NCI-H774 (cell line): ENCODE data around the gene GABRD.

ENCODE experiments used
- DNase-seq: peaks from one replicate; lab custom pipeline; 2025; lab: John Stamatoyannopoulos, UW

Gene GABRD

DNA sequence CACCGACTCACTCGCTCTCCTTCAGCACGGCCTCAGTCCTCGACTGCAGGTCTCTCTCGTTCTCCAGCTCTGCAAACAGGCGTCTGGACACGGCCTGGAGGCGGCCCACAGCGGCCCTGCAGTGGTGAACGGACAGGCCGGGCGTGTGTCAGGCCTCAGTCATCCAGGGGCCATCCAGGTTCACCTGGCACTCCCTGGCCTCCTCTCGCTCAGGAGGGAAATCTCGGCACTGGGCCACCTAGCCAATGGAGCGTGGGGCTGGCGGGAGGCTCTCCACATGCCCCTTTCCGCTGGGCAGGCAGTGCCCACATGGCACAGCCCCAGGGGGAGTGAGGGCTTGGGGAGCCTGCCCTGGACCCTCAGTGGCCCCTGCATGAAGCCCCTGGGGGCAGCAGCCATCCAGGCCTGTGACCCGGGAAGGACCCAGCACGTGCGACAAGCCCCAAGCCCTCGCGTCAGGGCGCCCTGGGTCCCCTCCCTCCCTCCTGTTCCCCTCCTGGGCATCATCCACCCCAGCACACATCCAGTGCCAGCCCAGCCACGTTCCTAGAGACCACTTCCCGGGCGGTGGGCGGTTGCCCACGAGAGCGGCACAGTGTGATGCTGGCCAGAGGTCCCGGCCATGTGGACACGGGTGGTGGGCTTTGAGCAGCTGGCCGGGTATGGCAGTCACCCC, 33.6 kb upstream of the GABRD start:
- no peak for DNase-seq

DNA sequence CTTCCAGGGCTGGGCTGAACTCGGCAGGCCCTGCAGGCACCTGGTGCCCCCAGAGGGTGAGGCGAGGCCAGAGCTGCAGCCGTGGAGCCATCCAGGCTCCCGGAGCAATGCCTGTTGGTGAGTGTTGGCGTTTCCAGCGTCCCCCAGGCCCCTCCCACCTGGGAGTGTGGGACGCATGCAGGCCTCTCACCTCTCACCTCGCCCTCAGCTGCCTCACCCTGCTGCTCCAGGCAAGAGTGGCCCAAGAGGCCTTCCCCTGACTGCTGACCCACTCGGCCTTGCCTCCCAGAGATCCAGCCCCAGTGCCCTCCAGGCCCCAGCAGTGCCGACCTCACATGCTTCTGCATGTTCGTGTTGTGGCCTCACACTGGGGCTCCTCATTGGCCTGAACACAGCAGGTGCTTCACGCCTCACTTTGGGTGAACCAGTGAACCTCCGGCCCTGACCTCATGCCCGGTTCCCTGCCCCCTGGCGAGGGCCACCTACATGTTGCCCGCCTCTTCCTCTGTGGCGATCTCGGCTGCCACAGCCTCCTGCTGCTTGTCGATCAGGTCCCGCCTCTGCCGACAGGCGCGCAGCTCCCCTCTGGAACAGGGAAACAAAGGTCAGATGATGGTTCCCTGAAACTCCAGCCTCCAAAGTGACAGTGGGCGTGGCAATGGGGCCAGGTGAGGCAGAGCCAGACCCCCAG, 32.5 kb upstream of the GABRD start:
- no peak for DNase-seq

DNA sequence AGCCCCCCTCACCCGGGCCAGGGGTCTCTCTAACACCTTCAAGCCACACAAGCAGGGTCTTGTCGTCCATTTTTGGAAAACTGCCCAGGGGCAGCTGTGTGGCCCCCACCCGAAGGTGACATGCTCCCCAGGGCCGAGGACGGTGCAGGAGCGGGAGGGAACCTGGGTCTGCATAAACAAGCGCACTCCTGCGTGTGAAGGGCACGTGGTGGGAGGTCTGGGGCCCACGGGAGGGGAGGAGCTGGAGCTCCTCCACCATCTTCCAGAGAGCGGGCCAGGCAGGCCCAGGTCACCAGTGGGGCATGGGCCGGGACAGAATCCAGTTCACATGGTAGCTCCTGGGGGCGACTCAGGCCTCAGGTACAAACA, 32.0 kb upstream of the GABRD start:
- no peak for DNase-seq

DNA sequence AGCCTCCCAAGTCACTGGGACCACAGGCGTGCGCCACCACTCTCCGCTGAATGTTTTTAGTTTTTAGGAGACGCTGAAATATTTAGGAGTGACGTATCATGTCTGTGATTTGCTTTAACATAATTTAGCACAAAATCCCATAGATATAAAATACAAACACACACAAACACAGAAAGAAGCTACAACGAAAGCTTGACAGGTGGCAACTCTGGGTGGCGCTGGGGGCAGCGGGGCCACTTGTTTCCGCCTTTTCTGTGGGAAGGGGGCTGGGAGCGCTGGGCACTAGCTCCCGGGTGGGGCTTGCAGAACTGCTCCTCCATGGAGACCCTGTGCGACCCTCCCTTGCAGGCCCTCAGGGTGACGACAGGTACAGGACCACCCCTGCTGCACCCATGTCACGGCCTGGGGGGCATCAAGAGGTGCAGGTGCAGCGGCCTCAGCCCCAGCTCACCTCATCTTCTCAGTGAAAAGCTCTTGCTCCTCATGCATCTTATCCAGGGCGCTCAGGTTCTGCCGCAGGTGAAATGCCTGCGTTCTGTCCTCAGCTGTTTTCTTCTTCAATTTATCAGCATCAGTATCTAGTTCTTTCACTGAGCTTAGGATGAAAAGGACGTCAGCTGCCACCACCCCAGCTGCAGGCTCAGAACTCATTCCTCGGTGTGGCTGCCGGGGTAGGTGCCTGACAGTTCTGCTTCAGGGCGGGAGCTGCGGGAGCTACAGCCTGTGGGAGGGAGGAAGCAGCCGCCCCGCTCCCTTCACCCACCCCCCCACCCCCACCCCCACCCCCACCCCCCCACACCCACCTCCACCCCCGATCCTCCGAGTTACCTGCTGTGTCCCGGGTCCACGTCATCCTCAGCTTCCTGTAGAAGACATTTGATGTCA, 30.8 kb upstream of the GABRD start:
- no peak for DNase-seq

DNA sequence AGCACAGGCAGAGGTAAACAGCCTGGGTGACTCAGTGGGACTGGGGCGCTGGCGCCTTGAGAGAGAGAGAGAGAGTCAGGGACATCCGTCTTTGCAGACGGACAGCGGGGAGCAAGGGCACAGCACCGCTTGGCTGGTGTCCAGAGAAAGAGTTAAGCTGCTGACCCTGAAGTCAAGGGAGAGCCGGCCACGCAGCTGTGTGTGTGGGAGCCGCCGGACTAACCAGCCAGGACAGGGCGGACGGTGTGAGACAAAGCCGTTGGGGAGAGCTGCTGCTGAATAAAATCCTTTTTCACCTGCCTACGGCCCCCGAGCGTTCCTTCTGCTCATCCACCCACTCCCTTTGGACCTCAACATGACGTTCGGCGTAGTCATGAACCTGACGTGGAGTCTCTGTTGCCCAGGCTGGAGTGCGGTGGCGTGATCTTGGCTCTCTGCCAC, 30.0 kb upstream of the GABRD start:
- no peak for DNase-seq

DNA sequence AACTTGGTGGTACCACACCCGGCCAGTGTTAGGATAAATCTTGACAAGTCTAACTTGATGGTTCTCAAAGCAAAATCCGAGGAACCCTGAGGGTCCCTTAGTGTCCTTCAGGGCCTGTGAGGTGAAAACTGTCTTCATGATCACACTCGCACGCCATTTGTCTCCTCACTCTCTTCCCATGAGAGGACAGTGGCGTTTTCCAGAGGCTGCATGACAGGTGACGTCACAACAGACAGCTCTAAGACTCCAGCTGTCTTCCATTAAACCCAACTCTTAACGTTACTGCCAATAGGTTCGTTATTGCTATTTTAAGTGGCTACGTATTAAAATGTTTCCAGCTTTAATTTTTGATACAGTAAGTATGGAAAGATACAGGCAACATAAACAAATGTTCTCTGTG, 29.4 kb upstream of the GABRD start:
- no peak for DNase-seq

DNA sequence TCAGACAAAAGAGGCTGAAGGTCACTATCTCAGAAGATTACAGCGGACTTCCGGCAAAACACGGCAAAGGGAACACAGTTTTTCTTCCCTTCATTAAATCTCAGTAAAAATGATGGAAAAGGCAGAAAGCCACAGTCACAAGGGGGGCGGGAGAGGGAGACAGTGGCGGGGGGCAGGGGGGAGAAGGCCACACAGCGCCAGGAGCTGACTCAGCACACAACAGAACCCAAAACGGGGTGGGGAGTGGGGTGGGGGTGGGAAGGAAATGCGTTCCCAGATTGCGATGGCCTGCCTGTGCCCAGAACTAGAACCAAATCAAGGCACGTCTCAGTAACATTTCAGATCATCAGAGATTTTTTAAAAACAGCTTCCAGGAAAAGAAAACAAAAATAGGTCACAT, 28.9 kb upstream of the GABRD start:
- no peak for DNase-seq

DNA sequence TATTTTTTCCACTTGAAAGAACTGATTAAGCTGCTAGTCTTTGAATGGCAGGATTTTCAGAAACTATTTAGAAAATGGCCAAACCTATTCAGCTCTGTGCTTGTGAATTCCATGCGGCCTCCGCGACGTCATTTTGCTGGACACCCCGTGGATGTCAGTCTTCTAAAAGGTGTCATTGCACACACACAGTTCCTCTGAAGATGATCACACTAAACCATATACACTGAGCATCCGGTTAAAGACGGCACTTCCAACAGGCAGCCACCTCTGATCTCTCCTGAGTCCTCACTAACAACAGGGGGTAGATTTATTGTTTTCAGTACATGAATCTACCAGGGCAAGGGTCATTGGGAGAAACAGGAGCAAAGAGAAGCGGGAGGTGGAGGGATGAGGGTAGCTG, 24.6 kb upstream of the GABRD start:
- no peak for DNase-seq

DNA sequence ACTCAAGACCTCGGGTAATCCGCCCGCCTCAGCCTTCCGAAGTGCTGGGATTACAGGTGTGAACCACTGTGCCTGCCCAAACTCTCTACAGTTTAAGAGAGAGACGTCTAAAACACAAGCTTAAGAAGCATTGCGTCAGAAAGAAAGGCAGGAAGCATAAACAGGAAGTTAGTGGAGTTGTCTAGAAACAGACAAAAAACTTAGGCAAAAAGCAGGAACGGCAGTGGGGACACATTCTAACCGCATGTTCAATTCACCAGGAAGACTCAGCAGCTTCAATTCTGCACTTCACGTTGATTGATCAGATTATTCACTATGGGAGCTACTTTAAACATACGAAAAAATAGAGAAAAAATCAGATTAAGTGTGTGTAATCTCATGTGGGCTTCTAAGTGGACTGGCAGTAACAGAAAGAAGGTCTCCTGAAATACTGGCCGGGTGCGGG, 22.9 kb upstream of the GABRD start:
- no peak for DNase-seq

DNA sequence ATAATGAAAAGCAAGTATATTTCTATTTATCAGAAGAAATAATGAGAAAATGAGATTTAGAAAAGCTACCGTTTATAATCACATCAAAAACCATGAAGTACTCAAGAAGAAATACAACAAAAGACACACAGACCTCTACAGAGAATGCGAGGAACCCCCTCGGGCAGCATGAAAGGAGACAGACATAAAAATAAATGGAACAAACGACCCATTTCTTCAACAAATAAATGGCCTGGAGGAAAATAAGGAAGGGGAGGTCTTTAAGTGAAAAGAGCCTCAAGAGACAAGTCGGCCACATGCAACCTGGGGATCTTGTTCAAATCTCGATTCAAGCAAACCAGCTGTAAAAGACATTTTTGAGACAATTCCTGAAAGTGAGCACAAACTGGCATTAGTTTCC, 21.6 kb upstream of the GABRD start:
- no peak for DNase-seq

DNA sequence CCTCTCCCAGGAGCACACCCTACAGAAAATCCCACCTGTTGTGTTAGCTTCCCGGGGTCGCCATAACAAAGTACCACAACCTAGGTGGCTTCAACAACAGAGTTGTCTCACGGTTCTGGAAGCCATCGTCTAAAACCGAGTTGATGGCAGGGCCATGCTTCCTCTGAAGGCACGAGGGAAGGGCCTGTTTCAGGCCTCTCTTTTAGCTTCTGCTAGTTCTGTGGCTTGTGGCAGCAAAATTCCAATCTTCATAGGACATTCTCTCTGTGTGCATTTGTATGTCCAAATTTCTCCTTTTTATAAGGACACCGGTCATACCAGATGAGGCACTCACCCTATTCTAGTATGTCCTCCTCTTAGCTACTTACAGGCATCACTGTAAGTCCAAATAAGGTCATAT, 18.7 kb upstream of the GABRD start:
- DNase-seq: no peak

DNA sequence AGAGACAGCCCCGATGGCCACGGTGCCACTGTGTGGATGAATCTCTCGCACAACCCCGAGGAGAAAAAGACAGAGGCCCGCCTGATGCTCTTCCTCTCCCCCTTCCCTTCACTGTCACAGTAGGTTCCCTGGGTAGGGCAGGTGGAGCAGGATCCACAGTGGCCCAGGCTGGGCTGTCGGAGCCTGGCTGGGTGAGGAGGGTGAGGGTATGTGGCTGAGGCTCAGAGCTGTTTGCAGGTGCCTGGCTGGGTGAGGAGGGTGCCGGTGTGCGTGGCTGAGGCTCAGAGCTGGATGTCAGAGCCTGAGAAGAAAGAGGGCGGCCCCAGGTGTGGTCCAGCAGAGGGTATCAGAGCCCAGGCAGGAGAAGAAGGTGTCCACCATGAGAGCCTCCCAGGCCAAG, 18.3 kb upstream of the GABRD start:
- DNase-seq: no peak

DNA sequence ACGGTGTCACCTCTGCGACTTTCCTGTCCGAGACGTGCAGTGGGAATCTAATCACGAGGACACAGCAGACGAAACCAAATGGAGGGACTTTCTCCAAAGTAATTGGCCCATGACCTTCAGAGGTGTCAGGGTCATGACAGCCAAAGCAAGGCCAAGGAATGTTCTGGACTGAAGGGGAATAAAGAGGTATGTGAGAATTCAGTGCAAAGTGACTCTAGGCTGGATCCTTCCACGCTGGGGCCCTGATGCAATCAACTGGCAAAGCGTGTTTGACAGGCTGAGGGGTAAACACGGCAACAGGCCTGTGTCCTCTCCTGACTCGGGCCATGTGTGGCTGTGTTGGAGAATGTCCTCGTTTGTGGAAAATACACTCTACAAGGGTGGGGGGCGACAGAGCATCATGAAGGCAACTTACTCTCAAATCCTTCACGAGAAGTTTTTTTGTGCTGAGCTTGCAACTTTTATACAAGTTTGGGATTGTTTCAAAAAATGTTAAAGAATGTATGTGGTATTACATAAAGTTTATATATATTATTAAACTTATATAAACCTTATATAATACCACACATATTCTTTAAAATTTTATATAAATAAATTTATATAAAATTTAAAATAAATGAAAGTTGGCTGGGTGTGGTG, 17.3 kb upstream of the GABRD start:
- DNase-seq: no peak

DNA sequence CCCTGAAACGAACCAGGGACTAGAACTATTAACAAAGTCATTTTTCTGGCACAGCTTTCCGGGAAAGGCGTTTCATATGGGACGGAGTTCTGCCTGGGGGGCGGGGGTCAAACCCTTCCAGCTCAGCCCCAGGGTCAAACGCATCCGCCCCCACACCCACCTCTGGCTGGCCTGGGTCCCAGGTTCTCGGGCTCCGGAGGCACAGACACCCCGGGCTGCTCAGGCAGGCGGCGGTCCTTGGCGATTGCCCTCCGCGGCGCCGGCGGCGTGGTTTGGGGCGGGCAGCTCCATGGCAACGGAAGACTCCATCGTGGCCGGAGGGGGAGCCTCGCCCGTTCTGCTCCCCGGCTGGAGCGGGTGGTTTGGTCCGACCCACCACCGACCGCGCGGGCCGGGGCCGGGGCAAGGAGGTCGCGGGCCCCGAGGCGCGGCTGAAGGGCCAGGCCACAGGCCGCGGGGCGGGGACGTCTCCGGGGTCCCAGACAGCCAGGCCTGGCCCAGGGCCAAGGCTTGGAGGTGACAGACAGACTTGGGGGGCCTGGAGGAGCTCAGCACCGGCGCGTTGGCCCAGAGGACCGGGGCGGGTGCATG, 15.5 kb upstream of the GABRD start, which contains the start of gene CFAP74:
Gene CFAP74 (minus strand): TSS at position 246 of the 591 bp plus-strand sequence. CDS start 12,830 bp downstream, outside the sequence.
- peak; percentile 2 for DNase-seq

DNA sequence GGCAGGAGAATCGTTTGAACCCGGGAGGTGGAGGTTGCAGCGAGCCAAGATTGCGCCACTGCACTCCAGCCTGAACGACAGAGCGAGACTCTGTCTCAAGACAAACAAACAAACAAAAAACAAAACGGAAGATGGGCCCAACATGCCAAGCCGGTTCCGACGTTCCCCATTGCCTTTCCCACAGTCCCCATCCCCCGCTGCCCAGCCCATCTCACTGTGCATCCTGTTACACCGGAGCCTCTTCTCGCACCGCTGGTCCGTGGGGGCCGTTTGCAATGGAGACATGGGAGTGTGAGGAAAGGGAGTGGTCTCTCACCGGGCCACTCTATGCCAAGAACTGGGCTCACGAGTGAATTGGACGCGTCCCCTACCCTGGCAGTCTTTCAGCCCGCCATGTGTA, 14.3 kb upstream of the GABRD start:
- no peak for DNase-seq

DNA sequence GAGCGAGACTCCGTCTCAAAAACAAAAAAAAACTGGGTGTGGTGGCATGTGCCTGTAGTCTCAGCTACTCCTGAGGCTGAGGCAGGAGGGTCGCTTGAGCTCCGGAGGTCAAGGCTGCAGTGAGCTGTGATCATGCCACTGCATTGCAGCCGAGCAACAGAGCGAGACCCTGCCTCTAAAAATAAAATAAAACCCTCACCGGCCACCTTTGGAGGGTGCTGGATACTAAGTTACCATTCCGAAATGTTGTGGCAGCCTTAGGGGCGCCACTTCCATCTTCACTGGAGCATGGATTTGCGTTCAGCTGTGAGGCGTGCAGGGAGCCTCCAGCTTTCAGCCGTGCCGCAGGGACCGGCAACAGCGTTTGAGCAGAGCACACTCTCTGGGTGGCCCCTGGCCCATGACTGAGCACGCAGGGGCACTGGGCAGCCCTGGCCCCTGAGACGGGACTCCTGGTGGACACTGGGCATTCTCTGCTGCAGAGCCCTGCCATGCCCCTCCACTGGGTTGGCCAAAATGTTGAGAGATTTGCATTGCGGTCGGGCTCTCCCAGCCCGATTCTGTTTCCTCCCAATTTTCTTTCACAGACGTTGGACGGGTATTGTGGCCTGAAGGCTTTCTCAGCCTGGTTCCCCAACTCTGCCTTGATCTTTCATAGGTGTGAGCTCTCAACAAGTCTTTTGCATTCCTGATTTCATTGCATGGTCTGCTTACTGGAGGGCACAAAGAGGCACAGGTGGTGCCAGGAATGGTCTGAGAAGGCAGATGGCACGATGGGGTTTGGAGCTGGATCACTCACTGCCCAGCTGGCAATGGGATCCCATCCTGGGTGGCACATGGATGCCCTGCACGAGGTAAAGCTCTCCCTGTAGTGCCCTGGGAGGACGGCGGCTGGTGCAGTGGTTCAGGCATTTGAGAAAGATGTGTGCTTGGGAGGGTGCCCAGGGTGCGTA, 9.8 kb upstream of the GABRD start:
- no peak for DNase-seq

DNA sequence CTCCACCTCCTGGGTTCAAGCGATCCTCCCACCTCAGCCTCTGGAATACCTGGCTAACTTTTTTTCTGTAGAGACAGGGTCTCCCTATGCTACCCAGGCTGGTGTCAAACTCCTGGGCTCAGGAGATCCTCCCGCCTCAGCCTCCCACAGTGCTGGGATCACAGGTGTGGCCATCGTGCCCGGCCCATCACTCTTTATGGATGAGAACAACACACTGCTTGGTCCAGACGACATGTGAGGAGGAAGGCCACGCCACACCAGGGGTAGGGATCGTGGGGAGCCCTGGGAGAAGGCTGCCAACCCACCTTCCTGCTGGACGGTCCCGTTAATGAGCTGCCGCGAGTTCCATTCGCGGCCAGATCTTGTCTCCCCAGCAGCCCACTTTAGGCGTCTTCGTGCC, 5.0 kb upstream of the GABRD start:
- DNase-seq: no peak

DNA sequence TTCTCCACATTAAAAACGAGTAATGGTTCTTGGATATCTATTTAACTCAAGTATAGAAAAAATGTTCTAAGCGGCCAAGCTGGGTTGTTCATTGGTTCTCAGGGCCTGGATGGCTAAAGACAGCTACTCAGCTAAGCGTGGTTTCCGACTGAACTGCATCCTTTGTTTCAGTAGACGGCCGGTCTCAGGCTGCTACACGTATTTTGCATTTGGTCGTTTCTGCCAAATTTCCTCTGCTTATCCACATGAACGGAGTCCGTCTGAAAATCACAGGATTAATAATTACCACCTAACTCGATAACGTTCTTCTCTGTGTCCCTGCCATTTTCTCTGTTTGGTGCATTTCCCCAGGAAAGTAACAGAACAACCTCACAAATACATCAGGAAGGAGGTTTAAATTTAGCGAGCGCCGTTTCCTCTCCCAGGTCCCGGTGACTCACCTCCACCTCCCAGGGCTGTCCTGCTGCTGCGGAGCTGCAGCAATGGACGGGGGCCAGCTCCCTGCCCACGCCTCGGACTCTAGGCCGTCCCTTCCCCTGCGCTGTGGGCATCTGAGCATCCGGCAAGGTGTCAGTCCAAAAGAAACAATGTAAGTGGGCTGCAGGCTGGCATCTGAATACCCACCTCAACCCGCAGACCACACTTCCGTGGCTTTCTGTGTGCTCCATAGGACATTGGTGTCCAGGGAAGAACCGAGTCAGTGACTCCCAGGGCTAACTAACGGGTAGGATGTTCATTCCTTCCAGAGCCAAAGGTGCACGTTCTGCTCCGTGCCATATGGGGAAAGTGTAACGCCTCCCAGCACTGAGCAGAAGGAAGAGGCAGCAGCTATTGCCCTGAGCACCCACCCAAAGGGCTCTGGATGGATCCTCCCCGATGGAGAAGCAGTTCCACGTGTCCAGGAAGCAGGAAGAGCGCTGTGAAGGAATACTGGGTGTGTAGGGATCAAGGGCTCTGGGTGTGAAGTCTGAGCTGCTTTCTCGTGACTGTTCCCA, 4.1 kb upstream of the GABRD start:
- no peak for DNase-seq

DNA sequence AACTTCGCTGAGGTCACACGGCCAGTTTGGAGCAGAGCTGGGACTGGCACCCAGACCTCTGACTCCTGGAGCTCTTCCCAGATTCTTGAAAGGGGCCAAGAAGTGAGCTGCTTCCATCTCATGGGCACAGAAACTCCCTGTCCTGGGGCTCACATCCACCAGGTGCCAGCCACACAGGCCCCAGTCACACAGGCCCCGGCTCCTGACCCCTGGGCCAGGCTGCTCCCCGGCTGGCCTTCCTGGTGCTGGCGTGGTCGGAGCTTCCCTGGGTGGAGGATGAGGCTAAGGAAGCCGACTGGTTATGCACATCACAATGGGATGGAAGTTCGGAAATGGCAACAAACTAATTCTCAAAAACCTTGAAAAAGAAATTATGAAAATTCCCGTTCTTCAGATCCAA, 3.0 kb upstream of the GABRD start:
- no peak for DNase-seq
